HG02678 (cell line): ENCODE results near the gene CEP350.
"Not testable (repeated sequence)": the region's sequence is repeated elsewhere in the genome, so short reads cannot be mapped to it uniquely, and the experiment has no call there.

Experiments
- ATAC-seq: cut with Tn5 transposase; IDR thresholded peaks from one replicate; pipeline ENCODE4 v1.9.1; 2021; ENCODE audit warnings: mild to moderate bottlenecking, moderate library complexity; ENCODE audit not compliant: unreplicated experiment

Gene CEP350

DNA sequence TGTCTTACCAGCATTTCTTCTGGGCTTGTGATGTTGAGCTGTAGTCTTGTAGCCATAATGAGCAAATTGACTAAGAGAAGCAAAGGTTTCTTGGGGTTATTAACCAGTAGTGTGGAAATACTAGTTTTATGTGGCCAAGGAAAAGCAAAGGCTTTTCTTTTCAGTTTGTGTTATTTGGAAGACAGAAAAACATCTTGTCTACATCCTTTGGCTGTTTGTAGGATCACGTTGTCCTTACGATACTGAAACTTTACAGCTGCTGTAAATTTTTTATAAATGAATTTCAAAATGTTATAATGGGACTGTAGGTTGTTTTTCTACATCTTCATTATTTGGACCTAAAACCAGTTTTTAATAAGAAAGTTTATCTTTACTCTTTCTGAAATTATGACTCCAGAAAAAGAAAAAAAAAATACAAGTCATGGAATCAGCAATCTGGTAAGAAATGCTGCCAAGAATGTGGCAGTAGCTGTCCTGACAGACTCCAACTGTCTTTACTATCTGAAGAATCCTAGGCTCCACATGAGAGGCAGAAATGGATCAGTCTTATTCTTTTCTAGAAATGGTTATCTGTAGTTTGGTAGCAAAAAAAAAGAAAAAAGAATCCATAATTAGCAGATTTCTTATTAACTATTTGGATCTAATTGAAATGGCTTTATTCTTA, 158.5 kb downstream of the CEP350 start:
- ATAC-seq, result no peak

DNA sequence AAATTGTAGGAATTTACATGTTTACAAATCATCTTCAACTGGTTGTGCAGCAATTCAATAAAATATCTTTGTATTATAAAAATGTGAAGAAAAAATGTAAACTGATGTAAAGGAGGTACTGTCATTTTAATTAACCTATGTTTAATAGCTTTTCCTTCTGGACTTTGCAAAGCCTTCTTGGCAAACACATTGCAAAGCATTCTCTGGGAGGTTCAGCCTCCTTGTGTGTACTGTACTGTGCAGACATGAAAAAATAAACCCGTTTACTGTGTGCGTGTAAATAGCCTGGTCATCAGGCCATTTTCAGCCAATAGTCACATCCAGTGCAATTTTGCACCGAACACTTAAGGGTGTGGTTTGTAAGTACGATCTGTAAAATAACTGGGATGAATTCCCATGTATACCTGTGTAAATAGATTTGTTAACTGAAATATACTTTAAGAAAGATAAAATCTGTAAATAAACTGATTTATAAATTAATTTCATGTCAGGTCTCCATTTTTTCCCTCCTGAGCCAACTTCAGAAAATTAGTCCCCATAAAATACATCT, 159.9 kb downstream of the CEP350 start:
- ATAC-seq, result no peak

- no peak for ATAC-seq
Measured at GRCh38 chr1:180116964-180117763, 162.6 kb downstream of the CEP350 start.

DNA sequence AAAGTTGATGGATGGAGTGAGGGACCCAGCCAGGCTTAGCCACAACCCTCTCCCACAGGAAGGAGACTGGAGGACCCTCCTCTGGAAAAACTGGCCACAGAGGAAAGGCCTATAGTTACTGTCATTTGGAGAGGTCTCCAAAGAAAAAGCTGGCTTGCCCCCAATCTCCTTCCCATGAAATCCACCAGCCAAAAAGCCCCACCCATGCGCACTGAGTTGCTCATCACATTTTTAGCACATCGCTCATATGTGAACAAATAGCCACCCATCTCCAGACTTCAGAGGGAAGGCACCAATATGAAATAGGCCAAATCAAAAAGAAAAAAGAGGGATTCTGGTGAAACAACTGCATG, 163.1 kb downstream of the CEP350 start:
- ATAC-seq, result no peak

- no peak for ATAC-seq
Measured at GRCh38 chr1:180119837-180120236, 165.2 kb downstream of the CEP350 start.

GRCh38 chr1:180123463-180123936, 168.9 kb downstream of the CEP350 start:
- no peak for ATAC-seq

GRCh38 chr1:180130651-180131050, 176.0 kb downstream of the CEP350 start:
- ATAC-seq, result no peak

GRCh38 chr1:180131510-180131909, 176.9 kb downstream of the CEP350 start:
- ATAC-seq, result no peak

GRCh38 chr1:180133193-180133592, 178.6 kb downstream of the CEP350 start:
- ATAC-seq, result no peak

GRCh38 chr1:180133688-180134087, 179.1 kb downstream of the CEP350 start:
- not testable (repeated sequence) for ATAC-seq

- ATAC-seq, result no peak
Measured at GRCh38 chr1:180135535-180135934, 180.9 kb downstream of the CEP350 start.

GRCh38 chr1:180136331-180136967, 181.8 kb downstream of the CEP350 start:
- ATAC-seq, result no peak

GRCh38 chr1:180136968-180137356, 182.4 kb downstream of the CEP350 start:
- no peak for ATAC-seq

- no peak for ATAC-seq
Measured at GRCh38 chr1:180137776-180138175, 183.2 kb downstream of the CEP350 start.

DNA sequence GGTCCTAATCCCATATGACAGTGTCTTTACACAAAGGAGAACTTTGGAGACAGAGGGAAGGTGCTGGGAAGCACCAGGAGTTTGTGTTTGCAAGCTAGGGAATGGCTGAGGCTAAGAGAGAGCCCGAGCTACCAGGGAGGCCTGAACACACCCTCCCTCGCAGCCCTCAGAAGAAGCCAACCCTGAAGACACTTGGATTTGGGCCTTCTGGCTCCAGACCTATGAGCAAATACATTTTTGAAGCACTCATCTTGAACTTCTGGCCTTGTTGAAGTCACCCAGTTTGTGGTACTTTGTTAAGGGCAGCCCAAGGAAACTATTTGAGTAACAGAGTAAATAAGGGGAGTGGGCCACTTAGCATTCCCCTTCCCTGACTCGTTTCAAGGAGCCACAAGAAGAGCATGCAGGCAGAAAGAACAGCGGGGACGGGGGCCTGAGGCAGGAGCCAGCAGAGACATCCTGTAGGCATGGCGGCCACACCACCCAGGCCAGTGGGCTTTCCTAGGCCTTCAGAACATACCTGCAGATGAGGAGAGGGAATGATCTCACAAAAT, 186.8 kb downstream of the CEP350 start:
- no peak for ATAC-seq

DNA sequence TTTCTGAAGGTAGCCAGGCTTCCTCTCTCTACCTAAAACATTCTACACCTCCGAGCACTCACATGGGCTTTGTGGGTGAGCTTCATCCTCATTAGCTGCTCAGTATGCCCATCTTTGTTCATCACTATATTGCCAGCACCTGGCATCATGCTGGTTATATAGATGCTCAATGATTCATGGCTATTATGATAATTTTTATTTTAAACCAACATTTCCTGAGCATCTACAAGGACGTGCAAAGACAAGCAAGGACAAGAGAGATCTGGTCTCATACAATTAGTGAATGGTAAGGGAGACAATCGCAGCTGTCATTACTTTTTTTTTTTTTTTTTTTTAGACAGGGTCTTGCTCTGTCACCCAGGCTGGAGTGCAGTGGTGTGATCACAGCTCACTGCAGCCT, 188.7 kb downstream of the CEP350 start:
- no peak for ATAC-seq

- no peak for ATAC-seq
Measured at GRCh38 chr1:180144659-180145357, 190.2 kb downstream of the CEP350 start.

GRCh38 chr1:180145446-180145845, 190.8 kb downstream of the CEP350 start:
- no peak for ATAC-seq

- no peak for ATAC-seq
Measured at GRCh38 chr1:180150982-180151381, 196.4 kb downstream of the CEP350 start.

GRCh38 chr1:180151508-180151907, 196.9 kb downstream of the CEP350 start:
- no peak for ATAC-seq

- no peak for ATAC-seq
Measured at GRCh38 chr1:180152588-180152987, 198.0 kb downstream of the CEP350 start.
